Measurements from ENCODE around the gene SLC41A3. TPM values are rescaled to one million over a fixed set of nuclear protein-coding genes. Genes with fewer than 3 reads are reported as not detected.
"Not testable (repeated sequence)": the region's sequence is repeated elsewhere in the genome, so short reads cannot be mapped to it uniquely, and the experiment has no call there.

Gene SLC41A3
- polyA plus RNA-seq, 3 donors = 77.3 to 81.3 (median 78.5) TPM

- DNase-seq = no peak
These were observed 123.3 kb downstream of the SLC41A3 start for GRCh38 chr3:125960456-125961288.

DNA sequence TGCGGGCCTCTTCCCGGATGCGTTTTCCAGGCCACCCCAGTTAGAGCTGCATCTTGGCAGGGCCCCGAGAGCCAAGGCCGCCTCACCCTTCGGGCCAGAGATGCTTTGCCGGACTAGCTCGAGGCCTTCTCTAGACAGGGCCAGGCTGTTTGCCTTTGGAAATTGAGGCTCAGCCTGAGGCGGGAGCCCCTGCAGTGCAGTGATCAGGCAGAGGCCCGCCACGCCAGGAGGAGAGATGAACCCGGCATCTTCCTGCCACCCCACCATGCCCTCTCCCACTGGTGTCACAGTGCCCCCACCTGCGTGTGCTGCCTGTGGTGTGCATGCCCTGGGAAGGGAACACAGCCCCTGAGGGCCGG is 123.9 kb downstream of the SLC41A3 start:
- no peak for DNase-seq

GRCh38 chr3:125959317-125960065 is 124.4 kb downstream of the SLC41A3 start:
- no peak for DNase-seq

DNA sequence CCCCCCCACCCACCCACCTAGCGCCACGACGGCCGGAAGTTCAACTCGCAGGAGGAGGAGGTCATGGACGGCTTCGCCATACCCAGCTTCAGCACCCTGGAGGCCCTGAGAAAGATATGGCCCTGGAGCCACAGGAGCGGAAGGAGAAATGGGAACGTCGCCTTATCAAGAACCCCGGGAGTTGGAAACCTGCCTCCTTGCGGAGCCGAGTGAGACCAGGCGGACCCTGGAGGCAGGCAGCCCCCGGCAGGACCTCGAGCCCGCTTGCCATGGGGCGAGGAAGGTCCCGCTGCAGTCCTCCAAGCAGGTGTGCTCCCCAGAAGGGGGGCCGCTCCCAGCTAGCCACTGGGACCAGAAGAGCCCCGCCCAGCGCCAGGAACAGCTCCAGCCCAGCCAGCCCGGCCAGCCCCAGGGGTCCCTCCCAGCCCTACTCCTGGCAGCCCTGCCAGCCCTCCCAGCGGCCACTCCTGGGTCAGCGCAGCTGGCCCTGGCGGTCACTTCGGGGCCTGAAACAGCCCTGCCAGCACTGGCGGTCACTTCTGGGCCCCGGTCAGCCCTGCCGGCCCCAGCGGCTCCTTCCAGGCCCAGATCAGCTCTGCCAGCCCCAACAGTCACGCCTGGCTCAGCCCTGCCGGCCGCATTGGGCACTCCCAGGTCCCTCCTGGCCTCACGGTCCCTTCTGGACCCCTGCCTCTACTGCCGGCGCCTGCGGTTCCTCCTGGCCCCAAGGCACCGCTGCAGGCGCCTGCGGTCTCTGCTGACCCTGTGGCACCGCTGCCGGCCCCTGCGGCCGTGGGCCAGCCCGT is 125.2 kb downstream of the SLC41A3 start:
- DNase-seq = no peak

DNA sequence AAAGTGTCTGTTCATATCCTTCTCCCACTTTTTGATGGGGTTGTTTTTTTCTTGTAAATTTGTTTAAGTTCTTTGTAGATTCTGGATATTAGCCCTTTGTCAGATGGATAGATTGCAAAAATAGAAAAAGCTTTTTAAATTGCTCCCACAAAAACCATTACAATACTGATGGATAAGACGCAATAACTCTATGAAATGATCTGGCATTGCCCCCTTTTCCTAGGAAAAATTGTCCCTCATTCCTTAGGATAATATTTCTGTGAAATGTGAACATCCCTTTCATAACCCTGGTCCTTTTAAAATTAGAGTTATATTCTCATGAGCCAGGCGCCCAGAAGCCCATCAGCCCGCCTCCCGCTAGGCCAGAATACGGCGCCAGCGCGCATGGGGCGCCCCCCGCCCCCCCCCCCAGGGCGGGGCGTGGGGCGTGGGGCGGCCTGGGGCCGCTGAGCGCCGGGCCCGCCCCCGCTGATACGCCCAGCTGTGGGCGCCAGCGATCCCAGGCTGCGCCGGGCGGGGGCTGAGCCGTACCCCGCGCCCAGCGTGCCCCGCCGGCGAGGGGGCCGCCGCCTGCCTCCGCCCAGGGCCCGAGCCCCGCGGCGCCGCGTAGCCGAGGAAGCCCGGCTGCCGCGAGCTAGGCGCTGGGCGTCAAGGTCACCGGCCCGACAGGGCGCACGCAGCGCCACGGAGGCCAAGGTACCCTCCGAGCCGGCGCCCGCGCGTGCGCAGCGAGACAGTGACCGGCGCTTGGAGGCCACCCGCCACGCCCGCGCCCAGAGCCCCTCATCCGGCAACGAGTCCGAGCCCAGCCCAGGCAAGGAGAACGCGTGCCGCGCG is 126.0 kb downstream of the SLC41A3 start:
- no peak for DNase-seq

GRCh38 chr3:125957020-125957419 is 126.9 kb downstream of the SLC41A3 start:
- DNase-seq = not testable (repeated sequence)

Other genes starting within 250 kb of the SLC41A3 start
- 1 to 10 TPM in 2 of 3 donors, under 1 TPM in 1; 0.58 to 1.1 (median 1.1) TPM for gene ROPN1B, start 114.9 kb downstream of the SLC41A3 start, polyA plus RNA-seq (ENCODE audit: insufficient read length in 3 of 3)
- 10 to 100 TPM; 42.2 to 56.3 (median 46.2) TPM for gene ALDH1L1, start 96.5 kb upstream of the SLC41A3 start, polyA plus RNA-seq (ENCODE audit: insufficient read length in 3 of 3)

Measured in renal pelvis (tissue), 4 donors.